GM19238 (cell line): Measurements from ENCODE around the gene GAS2.

Experiments
- DNase-seq: peaks from one replicate; pipeline ENCODE4 v3.0.0; 2011; ENCODE audit warnings: low spot score; ENCODE audit not compliant: insufficient read length

GAS2 gene

GRCh38 chr11:22725079-22725478, 58.7 kb downstream of the GAS2 start:
- DNase-seq, result no peak

GRCh38 chr11:22728600-22729389, 62.4 kb downstream of the GAS2 start:
- no peak for DNase-seq

GRCh38 chr11:22730319-22730718, 63.9 kb downstream of the GAS2 start:
- no peak for DNase-seq

GRCh38 chr11:22732588-22732987, 66.2 kb downstream of the GAS2 start:
- DNase-seq, result no peak

- no peak for DNase-seq
These were observed 67.3 kb downstream of the GAS2 start for GRCh38 chr11:22733475-22734248.

GRCh38 chr11:22734628-22735345, 68.4 kb downstream of the GAS2 start:
- no peak for DNase-seq

GRCh38 chr11:22742157-22742613, 75.8 kb downstream of the GAS2 start:
- DNase-seq, result no peak

GRCh38 chr11:22749536-22749935, 83.1 kb downstream of the GAS2 start:
- no peak for DNase-seq

- no peak for DNase-seq
These were observed 86.5 kb downstream of the GAS2 start for GRCh38 chr11:22752908-22753310.

- no peak for DNase-seq
These were observed 87.0 kb downstream of the GAS2 start for GRCh38 chr11:22753416-22753815.

- DNase-seq, result no peak
These were observed 94.7 kb downstream of the GAS2 start for GRCh38 chr11:22761066-22761465.

GRCh38 chr11:22763166-22763565, 96.8 kb downstream of the GAS2 start:
- DNase-seq, result no peak

- no peak for DNase-seq
These were observed 98.3 kb downstream of the GAS2 start for GRCh38 chr11:22764735-22765134.

- no peak for DNase-seq
These were observed 101.9 kb downstream of the GAS2 start for GRCh38 chr11:22768281-22768680.

GRCh38 chr11:22769081-22769480, 102.7 kb downstream of the GAS2 start:
- no peak for DNase-seq

- no peak for DNase-seq
These were observed 108.3 kb downstream of the GAS2 start for GRCh38 chr11:22774716-22775115.

- DNase-seq, result no peak
These were observed 108.8 kb downstream of the GAS2 start for GRCh38 chr11:22775248-22775647.

GRCh38 chr11:22778642-22779041, 112.2 kb downstream of the GAS2 start:
- DNase-seq, result no peak

- no peak for DNase-seq
These were observed 113.4 kb downstream of the GAS2 start for GRCh38 chr11:22779850-22780249.

GRCh38 chr11:22780952-22781593, 114.7 kb downstream of the GAS2 start:
- DNase-seq, result no peak

GRCh38 chr11:22785251-22785650, 118.8 kb downstream of the GAS2 start:
- no peak for DNase-seq
